ENCODE measurements around the gene UBA7. TPM values are rescaled to one million over a fixed set of nuclear protein-coding genes. Genes with fewer than 3 reads are reported as not detected.

Gene UBA7
- total and polyA plus RNA-seq, 7 donors = 3.3 to 10.4 (median 4.9) TPM

- WGBS, 3 donors = 0 to 1% (median 1%) methylated on average over 60 to 71 of the region's 71 CpGs
- intact Hi-C loops (cut with DNase I) = loop anchor here (1.0 to 5.0 kb wide), 2 partner anchors 36 to 104 kb away; no protein-coding TSS in a partner anchor
- DNase-seq = peak; percentile 90 to 94
- no peaks in the 10 kb centered on the region for H3K9me3 ChIP-seq
- H3K27me3 ChIP-seq (ENCODE audit: insufficient read depth in 3 of 3, low read length in 2 of 3) = no peaks in the 10 kb centered on the region
- H3K36me3 ChIP-seq (ENCODE audit: insufficient read depth in 1 of 2, low read depth in 1 of 2) = peaks cover 0 to 7% of the 10 kb centered on the region in 2 donors
- H3K27ac ChIP-seq = peak within 1 kb of the TSS; percentile 93
- H3K4me3 ChIP-seq = peak within 1 kb of the TSS; percentile 76
- peaks cover 38% of the 10 kb centered on the region for H3K4me1 ChIP-seq
- ATAC-seq = peak; percentile 83 to 89 (median 84)
- TF ChIP-seq CTCF (IDR thresholded peaks at IDR 0.05) = peak; percentile 88
These were observed 10.9 kb downstream of the UBA7 start, which contains the start of gene INKA1 for GRCh38 chr3:49802719-49803464. Gene INKA1, plus strand, starts transcription at chr3:49803261. Its CDS starts 132 bp downstream, at chr3:49803393.

GRCh38 chr3:49801160-49801559 is 12.6 kb downstream of the UBA7 start:
- Histone ChIP-seq H3K36me3 (ENCODE audit: insufficient read depth in 1 of 2, low read depth in 1 of 2) (peaks cover 0 to 7% of the 10 kb centered on the region in 2 donors), H3K9me3 (no peaks in the 10 kb centered on the region), H3K4me3 (no peak overlapping the region), H3K4me1 (peaks cover 22% of the 10 kb centered on the region), H3K27ac (no peak overlapping the region), H3K27me3 (ENCODE audit: insufficient read depth in 3 of 3, low read length in 2 of 3) (no peaks in the 10 kb centered on the region)
- intact Hi-C loops (cut with DNase I) = loop anchor here (5.0 kb wide), 1 partner anchor 106 kb away; no protein-coding TSS in a partner anchor
- no peak for TF ChIP-seq CTCF (IDR thresholded peaks at IDR 0.05)
- DNase-seq (no peak), ATAC-seq (no peak)
- WGBS, 3 donors = 86 to 98% (median 91%) methylated on average over 2 of the region's 2 CpGs

GRCh38 chr3:49799761-49800160 is 14.0 kb downstream of the UBA7 start, which contains the start of gene CDHR4:
Gene CDHR4, minus strand, starts transcription at chr3:49799873. Its CDS starts 61 bp downstream, at chr3:49799812.
- Histone ChIP-seq H3K4me3 (no peak within 1 kb of the TSS), H3K36me3 (ENCODE audit: insufficient read depth in 1 of 2, low read depth in 1 of 2) (peaks cover 0 to 5% of the 10 kb centered on the region in 2 donors), H3K9me3 (no peaks in the 10 kb centered on the region), H3K27me3 (ENCODE audit: insufficient read depth in 3 of 3, low read length in 2 of 3) (no peaks in the 10 kb centered on the region), H3K4me1 (peaks cover 10% of the 10 kb centered on the region), H3K27ac (no peak within 1 kb of the TSS)
- 50 to 58% (median 54%) methylated on average over 4 of the region's 4 CpGs for WGBS, 3 donors
- intact Hi-C loops (cut with DNase I) = loop anchor here (5.0 kb wide), 1 partner anchor 108 kb away; no protein-coding TSS in a partner anchor
- no peak for ATAC-seq
- no peak for TF ChIP-seq CTCF (IDR thresholded peaks at IDR 0.05)
- peak; percentile 45 to 67 for DNase-seq

- intact Hi-C loops (cut with DNase I) = no loop called here
- Histone ChIP-seq H3K4me1 (peaks cover 3% of the 10 kb centered on the region), H3K36me3 (ENCODE audit: insufficient read depth in 1 of 2, low read depth in 1 of 2) (no peaks in the 10 kb centered on the region), H3K27ac (no peak overlapping the region), H3K27me3 (ENCODE audit: insufficient read depth in 3 of 3, low read length in 2 of 3) (no peaks in the 10 kb centered on the region), H3K9me3 (no peaks in the 10 kb centered on the region), H3K4me3 (no peak overlapping the region)
- 94 to 100% (median 94%) methylated on average over 1 of the region's 1 CpG for WGBS, 3 donors
- no peak for TF ChIP-seq CTCF (IDR thresholded peaks at IDR 0.05)
- ATAC-seq (no peak), DNase-seq (peak in 1 of 2 donors; percentile 47)
These were observed 14.6 kb downstream of the UBA7 start for GRCh38 chr3:49799105-49799504.

Data from psoas muscle (tissue), 8 donors.